Measurements from ENCODE around the gene CYB5R3. TPM values are rescaled to one million over a fixed set of nuclear protein-coding genes. Genes with fewer than 3 reads are reported as not detected.

The CYB5R3 gene
- total RNA-seq, 4 donors from 2014 or later, result 138 to 294 (median 167) TPM

DNA sequence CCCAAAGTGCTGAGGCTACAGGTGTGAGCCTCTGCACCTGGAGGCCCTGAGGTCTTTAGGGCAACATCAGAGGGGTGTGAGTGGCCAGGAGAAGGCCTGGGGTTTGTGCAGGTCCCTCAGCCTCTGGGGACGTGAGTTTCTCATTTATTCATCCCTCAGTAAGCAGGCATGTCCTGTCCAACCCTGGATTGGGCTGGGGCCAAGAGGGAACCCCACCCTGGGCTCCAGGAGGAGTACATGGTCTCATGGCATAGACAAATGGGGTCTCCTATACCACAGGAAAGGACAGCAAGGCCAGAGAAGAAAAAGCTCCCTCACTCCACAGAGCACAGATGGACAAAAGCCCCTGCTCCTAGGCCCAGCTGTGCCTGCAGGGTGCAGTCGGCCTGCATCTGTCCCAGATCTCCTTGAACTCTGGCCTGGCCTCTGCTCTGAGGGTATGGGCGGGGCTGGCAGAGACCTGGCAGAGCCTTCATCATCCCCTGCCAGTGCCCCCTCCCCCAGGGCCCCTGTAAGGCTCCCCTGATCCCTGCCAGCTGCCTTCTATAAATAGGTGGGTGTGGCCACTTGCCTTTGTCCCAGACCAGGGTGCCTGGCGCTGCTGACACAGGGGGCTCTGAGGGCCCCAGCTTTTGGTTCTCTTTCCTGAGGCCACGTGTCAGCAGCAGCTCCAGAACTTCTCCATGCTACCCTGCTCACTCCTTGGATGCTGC lies 36.9 kb upstream of the CYB5R3 start:
- 29% methylated on average over 5 of the region's 5 CpGs; no CpG with 5 or more reads in 1 of the 2 donors for WGBS, 2 donors (ENCODE audit: low coverage in 1 of 2)
- Histone ChIP-seq H3K36me3 (no peaks in the 10 kb centered on the region), H3K27ac (peak overlapping the region; percentile 78 to 94 (median 86)), H3K4me1 (peaks cover 59 to 73% (median 65%) of the 10 kb centered on the region in 4 donors), H3K4me3 (no peak overlapping the region), H3K9me3 (no peaks in the 10 kb centered on the region), H3K27me3 (no peaks in the 10 kb centered on the region)
- intact Hi-C loops (cut with DNase I; ENCODE audit: low total_unique reads) (no loop called here), in situ Hi-C loops (cut with MboI; ENCODE audit: low pct_ligation_motif_present in 1 of 4, low pct_unique_long_range_greater_than_20kb in 1 of 4, low sequenced_read_pairs in 3 of 4) (no loop called here)
- DNase-seq, result peak; percentile 48
- no peak for TF ChIP-seq EP300 (IDR thresholded peaks at IDR 0.05; ENCODE audit: low read depth)
- no peak for TF ChIP-seq POLR2AphosphoS5 (IDR thresholded peaks at IDR 0.05)
- TF ChIP-seq, protein P1, sequence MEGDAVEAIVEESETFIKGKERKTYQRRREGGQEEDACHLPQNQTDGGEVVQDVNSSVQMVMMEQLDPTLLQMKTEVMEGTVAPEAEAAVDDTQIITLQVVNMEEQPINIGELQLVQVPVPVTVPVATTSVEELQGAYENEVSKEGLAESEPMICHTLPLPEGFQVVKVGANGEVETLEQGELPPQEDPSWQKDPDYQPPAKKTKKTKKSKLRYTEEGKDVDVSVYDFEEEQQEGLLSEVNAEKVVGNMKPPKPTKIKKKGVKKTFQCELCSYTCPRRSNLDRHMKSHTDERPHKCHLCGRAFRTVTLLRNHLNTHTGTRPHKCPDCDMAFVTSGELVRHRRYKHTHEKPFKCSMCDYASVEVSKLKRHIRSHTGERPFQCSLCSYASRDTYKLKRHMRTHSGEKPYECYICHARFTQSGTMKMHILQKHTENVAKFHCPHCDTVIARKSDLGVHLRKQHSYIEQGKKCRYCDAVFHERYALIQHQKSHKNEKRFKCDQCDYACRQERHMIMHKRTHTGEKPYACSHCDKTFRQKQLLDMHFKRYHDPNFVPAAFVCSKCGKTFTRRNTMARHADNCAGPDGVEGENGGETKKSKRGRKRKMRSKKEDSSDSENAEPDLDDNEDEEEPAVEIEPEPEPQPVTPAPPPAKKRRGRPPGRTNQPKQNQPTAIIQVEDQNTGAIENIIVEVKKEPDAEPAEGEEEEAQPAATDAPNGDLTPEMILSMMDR (IDR thresholded peaks at IDR 0.05), result no peak
- no peak for TF ChIP-seq POLR2A (IDR thresholded peaks at IDR 0.05)

DNA sequence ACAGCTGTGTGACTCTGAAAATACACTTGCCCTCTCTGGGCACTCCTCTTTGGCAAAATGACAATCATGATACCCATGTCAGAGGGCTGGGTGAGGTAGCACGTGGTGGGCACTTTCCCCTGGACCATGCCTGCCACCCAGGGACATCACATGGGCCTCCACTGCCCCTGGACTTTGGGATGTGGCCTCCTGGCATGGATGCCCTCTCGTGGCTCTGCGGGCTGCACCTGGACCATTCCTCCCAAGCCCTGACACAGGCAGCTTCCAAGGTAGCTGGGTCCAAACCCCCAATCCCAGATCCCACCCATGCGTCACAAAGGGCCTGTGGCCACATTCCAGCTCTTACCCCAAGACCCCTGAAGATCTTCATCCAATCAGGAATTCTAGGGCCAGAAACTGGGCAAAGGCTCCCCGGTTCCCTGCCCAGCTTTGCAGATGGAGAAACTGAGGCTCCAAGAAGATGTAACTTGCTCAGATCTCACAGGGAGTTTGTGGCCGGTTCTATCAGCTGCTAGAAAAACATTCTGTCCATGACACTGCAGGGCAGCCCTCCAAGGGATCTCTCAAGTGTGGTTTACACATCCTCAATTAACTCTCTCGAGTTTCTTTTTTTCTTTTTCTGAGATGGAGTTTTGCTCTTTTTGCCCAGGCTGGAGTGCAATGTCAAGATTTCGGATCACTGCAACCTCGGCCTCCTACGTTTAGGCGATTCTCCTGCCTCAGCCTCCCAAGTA lies 35.4 kb upstream of the CYB5R3 start:
- 73 to 100% methylated on average over 1 to 11 of the region's 11 CpGs for WGBS, 2 donors (ENCODE audit: low coverage in 1 of 2)
- Histone ChIP-seq H3K4me3 (no peak overlapping the region), H3K36me3 (no peaks in the 10 kb centered on the region), H3K27ac (peak overlapping the region; percentile 78 to 94 (median 86)), H3K4me1 (peaks cover 63 to 79% (median 67%) of the 10 kb centered on the region in 4 donors), H3K27me3 (no peaks in the 10 kb centered on the region), H3K9me3 (no peaks in the 10 kb centered on the region)
- intact Hi-C loops (cut with DNase I; ENCODE audit: low total_unique reads) (no loop called here), in situ Hi-C loops (cut with MboI; ENCODE audit: low pct_ligation_motif_present in 1 of 4, low pct_unique_long_range_greater_than_20kb in 1 of 4, low sequenced_read_pairs in 3 of 4) (no loop called here)
- no peak for TF ChIP-seq EP300 (IDR thresholded peaks at IDR 0.05; ENCODE audit: low read depth)
- TF ChIP-seq POLR2AphosphoS5 (IDR thresholded peaks at IDR 0.05), result no peak
- TF ChIP-seq, protein P1 (IDR thresholded peaks at IDR 0.05), result no peak
- no peak for TF ChIP-seq POLR2A (IDR thresholded peaks at IDR 0.05)
- DNase-seq, result no peak

DNA sequence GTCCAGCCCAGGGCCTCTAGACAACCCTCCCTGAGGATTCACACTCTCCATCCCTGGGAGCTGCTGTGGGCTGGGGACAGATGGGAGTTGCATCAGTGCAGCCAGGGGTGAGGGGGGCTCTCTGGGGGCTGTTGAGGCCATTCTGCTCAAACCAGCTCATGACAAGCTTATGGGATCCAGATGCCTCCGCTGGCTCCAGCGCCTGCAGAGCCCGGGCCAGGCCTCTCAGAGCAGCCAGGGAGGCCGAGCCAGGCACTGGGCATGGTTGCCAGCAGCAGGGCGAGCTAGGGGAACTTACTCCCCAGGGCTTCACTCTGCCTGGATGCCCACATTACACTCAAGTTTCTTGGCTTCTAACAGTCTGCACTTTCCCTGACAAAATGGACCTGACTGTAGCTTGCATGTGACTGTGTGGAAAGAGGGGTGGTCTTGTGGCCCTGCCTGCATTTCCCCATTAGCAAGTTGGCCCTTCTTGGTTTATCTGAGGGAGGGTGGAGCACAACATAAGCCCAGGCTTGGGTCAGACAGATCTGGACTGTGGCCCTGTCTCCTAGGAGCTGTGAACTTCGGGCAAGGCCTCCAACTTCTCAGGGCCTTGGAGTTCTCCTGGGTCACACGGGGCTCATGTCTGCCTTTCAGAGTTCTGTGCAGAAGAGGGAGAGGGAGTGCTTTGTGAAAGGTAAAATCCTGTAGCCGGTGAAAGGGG lies 34.5 kb upstream of the CYB5R3 start:
- H3K27me3 ChIP-seq, result no peaks in the 10 kb centered on the region
- H3K9me3 ChIP-seq, result no peaks in the 10 kb centered on the region
- no peak overlapping the region for H3K4me3 ChIP-seq
- H3K27ac ChIP-seq, result peak overlapping the region; percentile 78 to 94 (median 86)
- H3K4me1 ChIP-seq, result peaks cover 57 to 75% (median 61%) of the 10 kb centered on the region in 4 donors
- no peaks in the 10 kb centered on the region for H3K36me3 ChIP-seq
- 70% methylated on average over 8 of the region's 8 CpGs; no CpG with 5 or more reads in 1 of the 2 donors for WGBS, 2 donors (ENCODE audit: low coverage in 1 of 2)
- intact Hi-C loops (cut with DNase I; ENCODE audit: low total_unique reads), result no loop called here
- DNase-seq, result peak; percentile 53
- TF ChIP-seq POLR2AphosphoS5 (IDR thresholded peaks at IDR 0.05), result peak in 2 of 3 donors; percentile 36 to 53
- peak; percentile 23 for TF ChIP-seq EP300 (IDR thresholded peaks at IDR 0.05; ENCODE audit: low read depth)
- no peak for TF ChIP-seq POLR2A (IDR thresholded peaks at IDR 0.05)
- TF ChIP-seq, protein P1 (IDR thresholded peaks at IDR 0.05), result no peak
- in situ Hi-C loops (cut with MboI; ENCODE audit: low pct_ligation_motif_present in 1 of 4, low pct_unique_long_range_greater_than_20kb in 1 of 4, low sequenced_read_pairs in 3 of 4), result no loop called here
